Fibroblast of skin of scalp (primary cell): ENCODE data around the gene SRGAP1.
"Not testable (repeated sequence)": the region's sequence is repeated elsewhere in the genome, so short reads cannot be mapped to it uniquely, and the experiment has no call there.

Experiments used
- DNase-seq: peaks from one replicate; pipeline ENCODE4 v3.0.0-alpha.2; 2013

The SRGAP1 gene

GRCh38 chr12:64058541-64059265 is 214.2 kb downstream of the SRGAP1 start:
- no peak for DNase-seq

GRCh38 chr12:64059685-64060084 is 215.2 kb downstream of the SRGAP1 start:
- no peak for DNase-seq

- DNase-seq = no peak
Observed at GRCh38 chr12:64061868-64062375, 217.4 kb downstream of the SRGAP1 start.

- no peak for DNase-seq
Observed at GRCh38 chr12:64063121-64063520, 218.6 kb downstream of the SRGAP1 start.

- DNase-seq = no peak
Observed at GRCh38 chr12:64064240-64064639, 219.7 kb downstream of the SRGAP1 start.

- no peak for DNase-seq
Observed at GRCh38 chr12:64064706-64065105, 220.2 kb downstream of the SRGAP1 start.

GRCh38 chr12:64065881-64066451 is 221.5 kb downstream of the SRGAP1 start:
- DNase-seq = peak; percentile 27

- DNase-seq = no peak
Observed at GRCh38 chr12:64066776-64067175, 222.3 kb downstream of the SRGAP1 start.

GRCh38 chr12:64070454-64070853 is 226.0 kb downstream of the SRGAP1 start:
- no peak for DNase-seq

GRCh38 chr12:64072916-64073575 is 228.5 kb downstream of the SRGAP1 start:
- no peak for DNase-seq

- DNase-seq = not testable (repeated sequence)
Observed at GRCh38 chr12:64076565-64076964, 232.1 kb downstream of the SRGAP1 start.

- DNase-seq = peak; percentile 26
Observed at GRCh38 chr12:64077922-64078321, 233.4 kb downstream of the SRGAP1 start.

GRCh38 chr12:64080319-64081007 is 236.0 kb downstream of the SRGAP1 start:
- DNase-seq = no peak

- DNase-seq = no peak
Observed at GRCh38 chr12:64081008-64081404, 236.5 kb downstream of the SRGAP1 start.

- DNase-seq = no peak
Observed at GRCh38 chr12:64082116-64082515, 237.6 kb downstream of the SRGAP1 start.

GRCh38 chr12:64082866-64083268 is 238.4 kb downstream of the SRGAP1 start:
- DNase-seq = no peak

GRCh38 chr12:64083285-64084210 is 239.0 kb downstream of the SRGAP1 start:
- peak; percentile 91 for DNase-seq

- no peak for DNase-seq
Observed at GRCh38 chr12:64085154-64085553, 240.7 kb downstream of the SRGAP1 start.

- DNase-seq = peak; percentile 21
Observed at GRCh38 chr12:64085996-64086395, 241.5 kb downstream of the SRGAP1 start.

- DNase-seq = no peak
Observed at GRCh38 chr12:64086946-64087345, 242.4 kb downstream of the SRGAP1 start.

GRCh38 chr12:64087761-64088160 is 243.3 kb downstream of the SRGAP1 start:
- no peak for DNase-seq
